Bronchial epithelial cell (primary cell): ENCODE results near the gene GOSR2. TPM values are rescaled to one million over a fixed set of nuclear protein-coding genes. Genes with fewer than 3 reads are reported as not detected.

ENCODE experiments used
- DNase-seq: peaks from one replicate; pipeline ENCODE4 v3.0.0-alpha.2; 2010; ENCODE audit warnings: low read depth
- FAIRE-seq: peaks from 2 replicates; lab custom pipeline; 2011; peaks lifted over from hg19 to GRCh38; lab: Jason Lieb, UNC
- H3K27me3 ChIP-seq: 2 replicates; pipeline ENCODE4 v1.5.1; 2011; ENCODE audit warnings: low read length; ENCODE audit not compliant: control insufficient read depth, insufficient read depth
- H3K36me3 ChIP-seq: 2 replicates; pipeline ENCODE4 v1.5.1; 2011; ENCODE audit warnings: low read length; ENCODE audit not compliant: control insufficient read depth, insufficient read depth
- H3K4me3 ChIP-seq: 2 replicates; pipeline ENCODE4 v1.5.1; 2011; ENCODE audit warnings: mild to moderate bottlenecking, low read depth, low read length, control low read depth
- CTCF ChIP-seq: IDR thresholded peaks from 2 replicates; pipeline ENCODE4 v1.5.1; 2011; ENCODE audit warnings: mild to moderate bottlenecking, moderate library complexity, low read length, control low read depth, inconsistent platforms; ENCODE audit not compliant: insufficient read depth, severe bottlenecking
- total RNA-seq: library from RNA; depleted of rRNA; stranded (reverse); fragments of >200 nt; gene quantifications from 2 replicates; pipeline ENCODE4 v1.2.1, GENCODE V29; 2014

The GOSR2 gene
- total RNA-seq, 1 donor from 2014 or later, result 37.6 TPM

- DNase-seq, result no peak
- no peak for TF ChIP-seq CTCF
- H3K4me3 ChIP-seq, result no peak overlapping the region
- no peak for FAIRE-seq
- H3K36me3 ChIP-seq, result no peaks in the 10 kb centered on the region
- H3K27me3 ChIP-seq, result peaks cover 4% of the 10 kb centered on the region
These were observed 28.3 kb upstream of the GOSR2 start for GRCh38 chr17:46894476-46895151.

GRCh38 chr17:46895171-46895570 is 27.8 kb upstream of the GOSR2 start:
- H3K36me3 ChIP-seq, result no peaks in the 10 kb centered on the region
- H3K4me3 ChIP-seq, result no peak overlapping the region
- H3K27me3 ChIP-seq, result peaks cover 4% of the 10 kb centered on the region
- DNase-seq (no peak), FAIRE-seq (no peak)
- TF ChIP-seq CTCF, result no peak

GRCh38 chr17:46896991-46897390 is 26.0 kb upstream of the GOSR2 start:
- no peaks in the 10 kb centered on the region for H3K36me3 ChIP-seq
- FAIRE-seq (no peak), DNase-seq (no peak)
- H3K4me3 ChIP-seq, result no peak overlapping the region
- no peak for TF ChIP-seq CTCF
- peaks cover 2% of the 10 kb centered on the region for H3K27me3 ChIP-seq

- H3K27me3 ChIP-seq, result peaks cover under 1% of the 10 kb centered on the region
These were observed 24.6 kb upstream of the GOSR2 start for GRCh38 chr17:46898364-46898763.

GRCh38 chr17:46898860-46899259 is 24.1 kb upstream of the GOSR2 start:
- DNase-seq (no peak), FAIRE-seq (no peak)
- Histone ChIP-seq H3K4me3 (no peak overlapping the region), H3K36me3 (no peaks in the 10 kb centered on the region), H3K27me3 (no peaks in the 10 kb centered on the region)
- no peak for TF ChIP-seq CTCF

More at GRCh38 chr17:46898364-46898763, 24.6 kb upstream of the GOSR2 start:
- TF ChIP-seq CTCF, result no peak
- FAIRE-seq (no peak), DNase-seq (no peak)
- Histone ChIP-seq H3K36me3 (no peaks in the 10 kb centered on the region), H3K4me3 (no peak overlapping the region)

- TF ChIP-seq CTCF, result no peak
- H3K27me3 ChIP-seq, result no peaks in the 10 kb centered on the region
- no peak for DNase-seq
- no peak overlapping the region for H3K4me3 ChIP-seq
- no peak for FAIRE-seq
- H3K36me3 ChIP-seq, result no peaks in the 10 kb centered on the region
These were observed 21.7 kb upstream of the GOSR2 start for GRCh38 chr17:46901291-46901690.
